Subcutaneous adipose tissue (tissue), 4 donors: Measurements from ENCODE around the gene COL7A1. TPM values are rescaled to one million over a fixed set of nuclear protein-coding genes. Genes with fewer than 3 reads are reported as not detected.

ENCODE experiments used
- total RNA-seq, 4 donors: library from RNA; depleted of rRNA; stranded (reverse); fragments of >200 nt; gene quantifications; one replicate each; pipeline ENCODE4 v1.1.0, GENCODE V29; 2016
- TF ChIP-seq, protein P1 (sequence below): fragments of 450-650 bp; IDR thresholded peaks from one replicate; pipeline ENCODE4 v1.5.1; 2016; ENCODE audit warnings: low read depth, mild to moderate bottlenecking, control low read depth, antibody characterized with exemption, moderate library complexity

The COL7A1 gene
- total RNA-seq, 4 donors from 2014 or later = 0.16 to 1.5 (median 0.59) TPM

DNA sequence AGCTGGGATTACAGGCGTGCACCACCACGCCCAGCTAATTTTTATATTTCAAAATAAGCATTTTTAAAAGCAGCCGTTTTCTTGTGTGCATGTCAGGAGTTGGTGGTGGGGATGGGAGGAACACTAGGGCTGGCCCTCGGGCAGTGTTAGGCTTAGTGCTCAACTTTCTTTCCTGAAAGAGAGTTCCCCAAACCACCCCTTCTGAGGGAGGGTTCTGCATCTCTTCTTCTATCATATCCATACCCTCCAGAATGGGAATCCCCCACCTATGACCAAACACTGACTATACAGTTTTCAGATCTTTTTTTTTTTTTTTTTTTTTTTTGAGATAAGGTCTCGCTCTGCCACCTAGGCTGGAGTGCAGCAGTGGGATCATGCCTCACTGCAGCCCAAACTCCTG is 51.0 kb downstream of the COL7A1 start:
- TF ChIP-seq, protein P1, sequence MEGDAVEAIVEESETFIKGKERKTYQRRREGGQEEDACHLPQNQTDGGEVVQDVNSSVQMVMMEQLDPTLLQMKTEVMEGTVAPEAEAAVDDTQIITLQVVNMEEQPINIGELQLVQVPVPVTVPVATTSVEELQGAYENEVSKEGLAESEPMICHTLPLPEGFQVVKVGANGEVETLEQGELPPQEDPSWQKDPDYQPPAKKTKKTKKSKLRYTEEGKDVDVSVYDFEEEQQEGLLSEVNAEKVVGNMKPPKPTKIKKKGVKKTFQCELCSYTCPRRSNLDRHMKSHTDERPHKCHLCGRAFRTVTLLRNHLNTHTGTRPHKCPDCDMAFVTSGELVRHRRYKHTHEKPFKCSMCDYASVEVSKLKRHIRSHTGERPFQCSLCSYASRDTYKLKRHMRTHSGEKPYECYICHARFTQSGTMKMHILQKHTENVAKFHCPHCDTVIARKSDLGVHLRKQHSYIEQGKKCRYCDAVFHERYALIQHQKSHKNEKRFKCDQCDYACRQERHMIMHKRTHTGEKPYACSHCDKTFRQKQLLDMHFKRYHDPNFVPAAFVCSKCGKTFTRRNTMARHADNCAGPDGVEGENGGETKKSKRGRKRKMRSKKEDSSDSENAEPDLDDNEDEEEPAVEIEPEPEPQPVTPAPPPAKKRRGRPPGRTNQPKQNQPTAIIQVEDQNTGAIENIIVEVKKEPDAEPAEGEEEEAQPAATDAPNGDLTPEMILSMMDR = no peak

DNA sequence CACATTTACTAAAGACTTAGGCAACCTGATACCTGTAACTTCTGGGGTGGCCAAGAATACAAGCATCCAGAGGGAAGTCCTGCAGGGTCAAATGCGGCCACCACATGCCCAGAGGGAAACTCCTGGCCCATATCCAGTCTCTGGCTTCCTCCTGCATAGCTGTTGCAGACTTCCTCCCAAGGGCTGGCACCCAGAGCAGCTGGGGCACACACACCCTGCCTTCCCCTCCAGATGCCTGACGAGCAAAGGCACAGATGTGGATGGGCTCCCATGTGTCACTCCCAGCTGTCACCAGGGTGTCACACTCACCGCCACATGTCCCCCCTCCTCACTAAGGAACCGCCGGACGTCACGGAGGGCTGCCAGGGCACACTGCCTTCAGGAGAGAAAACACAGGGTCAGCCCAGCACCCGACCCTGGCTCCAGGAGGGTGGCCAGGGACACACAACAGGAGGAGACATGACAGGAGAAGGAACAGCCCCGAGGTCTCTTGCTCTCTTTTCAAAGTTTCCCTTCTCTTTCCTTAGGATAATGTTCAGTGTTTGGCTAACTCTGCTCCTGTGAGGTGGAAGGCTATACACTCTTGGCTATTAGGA is 51.8 kb downstream of the COL7A1 start:
- TF ChIP-seq, protein P1 = no peak

DNA sequence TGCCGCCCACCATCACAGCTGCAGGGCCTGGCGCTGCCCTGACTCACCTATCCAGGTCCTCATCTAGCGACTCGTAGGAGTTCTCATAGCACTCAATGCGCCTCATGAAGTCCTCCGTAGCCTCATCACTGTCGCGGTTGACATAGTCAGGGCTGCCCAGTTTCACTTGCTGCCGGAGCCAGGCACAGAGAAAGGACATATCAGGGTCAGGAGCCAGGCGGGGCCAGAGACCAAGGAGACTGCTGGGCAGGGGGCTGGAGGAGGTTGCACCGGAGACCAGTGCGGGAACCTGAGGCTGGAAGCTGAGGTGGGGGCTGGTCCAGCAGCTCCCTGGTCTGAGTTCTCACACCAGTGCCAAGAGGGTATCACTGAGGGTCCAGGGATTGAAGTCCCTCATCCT is 56.7 kb downstream of the COL7A1 start:
- TF ChIP-seq, protein P1 = no peak

DNA sequence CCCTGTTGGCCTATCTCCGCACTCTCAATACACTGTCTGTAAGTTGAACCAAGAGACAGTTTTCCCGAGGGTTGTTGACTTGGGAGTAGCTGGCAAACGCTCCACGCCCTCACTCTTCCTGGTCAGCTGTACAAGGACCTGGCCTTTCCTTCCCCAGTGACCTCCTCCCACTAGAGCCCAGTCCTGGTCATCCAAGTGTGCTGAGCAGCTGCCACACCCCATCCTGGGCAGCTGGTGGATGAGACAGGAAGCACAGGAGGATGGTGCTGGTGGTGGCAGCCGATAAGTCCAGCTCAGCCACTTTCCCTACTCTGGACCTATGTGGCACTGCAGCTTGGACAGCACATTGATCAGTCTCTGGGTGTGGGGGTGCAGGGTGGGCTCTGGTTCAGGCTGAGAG is 58.3 kb downstream of the COL7A1 start:
- TF ChIP-seq, protein P1 = no peak

DNA sequence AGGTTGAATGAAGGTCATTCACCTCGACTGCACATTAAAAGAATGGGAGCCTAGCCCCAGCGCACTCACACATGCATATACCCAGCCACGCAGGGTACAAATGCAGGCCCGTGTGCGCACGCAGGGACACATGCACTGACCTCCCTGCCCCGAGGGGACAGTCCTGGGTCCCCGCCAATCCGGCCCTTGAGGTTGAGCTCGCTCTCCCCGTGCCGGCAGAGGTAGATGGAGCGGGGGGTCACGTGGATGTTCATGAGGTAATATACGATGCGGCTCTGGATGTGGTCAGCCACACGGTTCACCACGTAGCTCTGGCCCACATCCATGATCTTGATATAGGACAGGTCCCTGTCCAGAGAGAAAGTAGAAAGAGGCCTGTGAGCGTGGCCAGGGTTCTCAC is 59.0 kb downstream of the COL7A1 start:
- TF ChIP-seq, protein P1 = no peak

DNA sequence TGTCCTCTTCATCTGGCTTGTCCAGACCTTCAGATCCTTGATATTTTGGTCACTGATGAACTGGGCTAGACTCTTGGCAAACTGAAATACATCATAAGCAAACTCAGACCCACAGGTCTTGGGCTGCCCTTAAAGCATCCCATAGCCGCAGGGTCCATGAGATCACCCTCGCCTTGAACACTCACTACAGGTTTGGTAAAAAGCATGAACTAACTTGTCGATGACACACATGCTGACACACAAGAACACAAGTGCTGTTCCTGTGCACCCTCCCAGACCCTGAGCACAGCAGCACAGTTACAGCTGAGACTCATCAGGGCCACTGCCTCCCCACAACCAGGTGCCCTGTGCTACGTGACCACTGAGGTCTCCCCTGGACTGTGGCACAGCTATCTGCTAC is 59.6 kb downstream of the COL7A1 start:
- TF ChIP-seq, protein P1 = no peak

DNA sequence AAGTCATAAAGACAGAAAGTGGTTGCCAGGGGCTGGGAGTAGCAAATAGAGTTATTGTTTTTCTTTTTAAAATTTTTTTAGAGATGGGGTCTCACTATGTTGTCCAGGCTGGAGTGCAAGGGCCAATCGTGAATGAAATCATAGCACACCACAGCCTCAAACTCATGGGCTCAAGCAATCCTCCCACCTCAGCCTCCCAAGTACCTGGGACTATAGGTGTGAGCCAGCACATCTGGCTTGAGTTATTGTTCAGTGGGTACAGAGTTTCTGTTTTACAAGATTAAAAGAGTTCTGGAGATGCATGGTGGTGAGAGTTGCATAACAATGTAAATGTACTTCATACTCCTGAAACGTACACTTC is 62.2 kb downstream of the COL7A1 start:
- TF ChIP-seq, protein P1 = no peak
